Dedifferentiated amniotic fluid mesenchymal stem cell (primary cell): ENCODE results near the gene FMN1.

Experiments
- DNase-seq: peaks from one replicate; pipeline ENCODE4 v3.0.0-alpha.2; 2016; ENCODE audit errors: extremely low spot score

FMN1 gene, protein sequence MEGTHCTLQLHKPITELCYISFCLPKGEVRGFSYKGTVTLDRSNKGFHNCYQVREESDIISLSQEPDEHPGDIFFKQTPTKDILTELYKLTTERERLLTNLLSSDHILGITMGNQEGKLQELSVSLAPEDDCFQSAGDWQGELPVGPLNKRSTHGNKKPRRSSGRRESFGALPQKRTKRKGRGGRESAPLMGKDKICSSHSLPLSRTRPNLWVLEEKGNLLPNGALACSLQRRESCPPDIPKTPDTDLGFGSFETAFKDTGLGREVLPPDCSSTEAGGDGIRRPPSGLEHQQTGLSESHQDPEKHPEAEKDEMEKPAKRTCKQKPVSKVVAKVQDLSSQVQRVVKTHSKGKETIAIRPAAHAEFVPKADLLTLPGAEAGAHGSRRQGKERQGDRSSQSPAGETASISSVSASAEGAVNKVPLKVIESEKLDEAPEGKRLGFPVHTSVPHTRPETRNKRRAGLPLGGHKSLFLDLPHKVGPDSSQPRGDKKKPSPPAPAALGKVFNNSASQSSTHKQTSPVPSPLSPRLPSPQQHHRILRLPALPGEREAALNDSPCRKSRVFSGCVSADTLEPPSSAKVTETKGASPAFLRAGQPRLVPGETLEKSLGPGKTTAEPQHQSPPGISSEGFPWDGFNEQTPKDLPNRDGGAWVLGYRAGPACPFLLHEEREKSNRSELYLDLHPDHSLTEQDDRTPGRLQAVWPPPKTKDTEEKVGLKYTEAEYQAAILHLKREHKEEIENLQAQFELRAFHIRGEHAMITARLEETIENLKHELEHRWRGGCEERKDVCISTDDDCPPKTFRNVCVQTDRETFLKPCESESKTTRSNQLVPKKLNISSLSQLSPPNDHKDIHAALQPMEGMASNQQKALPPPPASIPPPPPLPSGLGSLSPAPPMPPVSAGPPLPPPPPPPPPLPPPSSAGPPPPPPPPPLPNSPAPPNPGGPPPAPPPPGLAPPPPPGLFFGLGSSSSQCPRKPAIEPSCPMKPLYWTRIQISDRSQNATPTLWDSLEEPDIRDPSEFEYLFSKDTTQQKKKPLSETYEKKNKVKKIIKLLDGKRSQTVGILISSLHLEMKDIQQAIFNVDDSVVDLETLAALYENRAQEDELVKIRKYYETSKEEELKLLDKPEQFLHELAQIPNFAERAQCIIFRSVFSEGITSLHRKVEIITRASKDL (N-terminal part only)

DNA sequence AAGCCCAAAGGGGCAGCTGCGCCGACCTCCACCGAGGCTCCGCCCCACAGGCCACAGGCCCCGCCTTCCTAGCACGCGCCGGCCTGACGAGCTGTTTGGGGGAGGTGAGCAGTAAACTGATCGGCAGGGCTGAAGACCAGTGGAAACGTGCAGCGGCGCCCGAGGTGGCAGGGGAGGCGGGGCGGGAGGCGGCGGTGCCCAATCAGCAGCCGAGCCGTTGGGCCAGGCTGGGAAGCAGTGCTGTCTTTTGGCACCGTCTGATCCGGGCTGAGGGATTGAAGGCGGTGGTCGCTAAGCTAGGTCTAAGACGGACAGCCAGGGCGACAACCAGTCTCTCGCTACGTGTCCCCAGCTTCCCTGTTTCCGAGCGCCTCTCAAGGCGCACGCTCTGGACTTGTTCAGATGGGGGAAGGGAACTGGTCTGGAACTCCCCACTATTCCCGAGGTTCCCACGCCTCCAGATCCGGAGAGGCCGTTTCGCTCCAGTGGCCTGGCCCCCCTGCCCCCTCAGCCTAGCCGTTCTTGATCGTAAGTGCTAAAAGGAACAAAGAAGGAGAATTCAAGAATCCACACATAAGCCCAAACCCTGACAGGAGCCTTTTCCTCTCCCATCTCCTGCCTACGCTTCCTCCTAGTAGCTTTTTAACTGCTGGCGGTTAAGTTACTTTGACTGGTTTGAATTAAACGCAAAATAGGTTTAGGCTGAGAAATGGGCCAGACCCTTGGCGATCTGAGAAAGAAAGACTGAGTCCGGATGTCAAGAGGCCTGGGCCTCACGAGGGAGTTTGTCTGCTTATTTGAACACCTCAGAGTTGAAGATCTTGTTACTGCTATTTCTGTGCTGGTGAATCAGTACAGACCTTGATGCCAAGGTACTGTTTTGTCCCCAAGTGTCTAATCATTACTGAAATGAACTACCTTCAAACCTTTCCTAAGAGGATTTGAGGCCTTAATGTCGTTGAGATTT, at the start of gene FMN1:
FMN1 (minus strand) TSS at position 11 of the 967 bp plus-strand sequence. CDS start 39,800 bp downstream, outside the sequence.
- DNase-seq: peak; percentile 82

DNA sequence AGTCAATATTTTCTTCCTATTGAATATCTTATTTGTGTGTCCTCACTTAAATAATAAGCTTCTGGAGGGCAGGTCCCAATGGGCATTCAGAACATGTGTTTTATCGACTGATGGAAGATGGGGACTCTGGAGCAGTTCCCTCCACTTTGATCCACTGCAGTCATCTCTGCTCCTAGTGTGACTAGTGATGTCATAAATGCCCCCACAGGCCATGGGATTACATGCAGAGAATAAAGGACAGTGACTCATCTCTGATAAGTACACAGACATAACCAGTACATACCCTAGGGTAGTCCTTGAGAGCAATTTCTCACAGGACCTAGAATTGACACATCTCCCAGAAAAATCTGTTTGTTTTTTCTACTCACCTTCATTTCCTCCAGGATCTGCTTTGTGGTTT, 49.4 kb upstream of the FMN1 start:
- no peak for DNase-seq

DNA sequence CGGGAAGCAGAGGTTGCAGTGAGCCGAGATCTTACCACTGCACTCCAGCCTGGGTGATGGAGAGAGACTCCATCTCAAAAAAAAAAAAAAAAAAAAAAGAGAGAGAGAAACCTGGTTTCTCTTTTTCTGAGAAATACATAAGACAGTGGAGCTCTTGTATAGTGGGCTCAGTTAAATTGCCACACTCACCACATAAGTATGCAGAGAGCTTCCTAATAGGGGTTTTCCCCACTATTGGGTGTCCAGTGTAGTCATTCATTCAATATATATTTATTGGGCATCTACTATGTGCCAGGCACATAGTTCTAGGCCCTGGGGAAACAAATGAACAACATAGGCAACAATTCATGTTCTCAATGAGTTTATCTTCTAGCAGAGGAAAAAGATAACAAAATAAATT, 48.9 kb upstream of the FMN1 start:
- DNase-seq: no peak

DNA sequence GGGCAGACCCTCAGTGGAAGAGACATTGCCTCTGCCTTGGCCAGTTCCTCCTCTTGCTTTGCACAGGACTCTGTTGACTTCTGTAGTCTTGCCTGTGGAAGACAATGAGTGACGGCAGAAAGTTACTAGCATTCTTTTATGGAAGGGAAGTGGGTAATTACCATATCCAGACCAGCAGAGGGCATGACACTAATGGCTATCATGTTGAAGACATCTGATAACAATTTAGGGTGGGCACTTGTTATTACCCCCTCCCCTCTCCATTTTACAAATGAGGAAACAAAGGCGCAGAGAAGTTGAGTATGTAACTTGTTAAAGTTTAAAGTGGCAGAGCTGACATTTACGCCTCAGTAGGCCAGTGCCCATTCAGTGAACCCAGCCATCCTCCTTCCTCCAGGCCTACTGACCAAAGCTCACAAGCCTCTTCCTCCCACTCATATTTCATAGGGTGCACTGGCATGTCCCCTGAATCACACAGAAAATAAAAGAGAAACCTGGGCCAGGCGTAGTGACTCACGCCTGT, 48.2 kb upstream of the FMN1 start:
- no peak for DNase-seq

DNA sequence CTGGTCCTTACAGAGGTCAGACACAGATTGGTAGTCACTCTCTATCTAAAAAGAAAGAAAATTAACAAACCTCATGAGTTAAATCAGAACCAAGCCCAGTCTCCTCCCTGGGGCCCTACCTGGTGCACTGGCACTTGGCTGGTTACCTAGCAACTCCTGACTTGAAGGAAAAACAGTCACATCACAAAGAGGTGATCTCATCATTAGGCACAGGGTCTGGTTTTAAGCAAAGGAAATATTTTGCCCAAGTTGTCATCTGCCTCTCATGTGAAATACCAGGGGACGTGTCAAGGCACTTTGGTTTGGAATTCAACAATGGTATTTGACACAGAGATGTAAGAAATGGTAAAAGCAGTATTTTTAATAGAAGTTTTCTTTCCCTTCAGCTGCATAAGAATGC, 47.7 kb upstream of the FMN1 start:
- peak; percentile 37 for DNase-seq

DNA sequence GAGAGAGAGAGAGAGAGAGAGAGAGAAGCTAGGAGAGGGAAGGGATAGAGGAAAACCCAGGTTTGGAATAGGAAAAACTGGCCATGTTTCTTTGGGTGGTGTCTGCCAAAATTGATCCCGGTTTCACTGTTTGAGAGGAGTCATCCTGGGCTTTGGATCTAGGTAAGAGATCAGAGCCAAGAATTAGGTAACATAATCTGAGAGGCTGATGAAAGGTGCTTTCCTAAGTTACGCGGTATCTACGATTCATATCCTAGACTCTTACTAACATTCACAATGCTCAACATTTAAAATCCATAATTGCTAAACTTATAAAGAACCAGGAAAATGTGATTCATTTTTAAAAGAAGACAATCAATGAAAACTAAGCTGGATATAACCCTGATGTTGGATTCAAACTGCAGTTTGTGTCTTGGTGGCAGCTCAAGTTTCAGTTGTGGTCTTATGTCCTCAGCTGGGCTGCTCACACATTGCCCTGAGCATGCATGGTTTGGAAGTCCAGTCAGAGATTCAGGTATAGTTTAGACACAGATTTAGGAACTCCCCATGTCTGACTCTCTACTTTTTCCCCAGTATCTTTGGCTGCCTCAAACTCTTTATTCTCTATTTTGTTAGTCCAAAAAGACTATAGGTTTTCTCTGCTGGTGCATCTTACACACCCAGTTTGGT, 42.5 kb upstream of the FMN1 start:
- no peak for DNase-seq

DNA sequence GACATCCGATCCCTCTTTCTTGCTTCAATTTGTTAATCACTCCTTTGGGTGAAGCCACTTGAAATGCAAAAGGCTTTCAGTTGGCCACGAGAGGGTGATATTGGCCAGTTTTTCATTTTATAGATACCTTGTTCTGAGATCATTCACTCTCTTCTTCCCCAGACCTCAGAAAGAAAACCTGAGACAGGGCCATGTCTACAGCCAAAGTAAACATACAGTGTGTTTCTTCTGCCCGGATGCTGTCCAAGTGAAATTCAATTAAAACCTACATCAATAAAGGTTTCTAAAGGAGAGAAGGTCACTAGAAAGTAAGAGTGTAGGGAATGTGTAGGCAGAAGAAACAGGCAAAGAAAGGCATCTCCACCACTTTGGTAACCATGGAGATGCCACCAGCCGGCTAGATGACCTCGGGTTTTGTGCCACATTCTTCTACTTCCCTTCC, 39.5 kb upstream of the FMN1 start:
- peak; percentile 64 for DNase-seq

DNA sequence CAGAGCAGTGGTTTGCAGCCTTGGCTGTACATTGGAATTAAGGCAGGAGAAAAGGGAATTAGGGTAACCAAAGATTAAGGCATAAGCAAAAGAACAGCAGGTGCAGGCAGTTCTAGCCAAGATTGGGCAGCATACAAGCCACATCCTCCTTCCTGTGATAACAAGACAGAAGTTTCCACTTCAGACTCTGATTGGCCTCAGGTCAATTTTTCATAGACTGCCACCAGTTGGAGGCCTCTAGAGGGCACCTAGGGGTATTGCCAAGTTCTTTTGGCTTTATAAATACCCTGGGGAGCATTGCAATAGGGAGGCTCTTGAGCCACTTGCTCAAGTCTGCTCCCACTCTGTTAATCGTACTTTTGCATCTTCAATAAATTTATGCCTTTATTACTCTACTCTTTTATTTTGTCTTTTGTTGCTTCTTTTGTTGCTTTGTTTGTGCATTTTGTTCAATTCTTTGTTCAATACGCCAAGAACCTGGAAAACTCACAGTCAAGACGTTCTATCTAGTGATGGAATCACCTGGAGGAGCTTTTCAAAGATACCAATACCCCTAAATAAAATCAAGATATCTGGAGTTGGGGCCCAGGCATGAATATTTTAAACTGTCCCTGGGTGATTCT, 32.2 kb upstream of the FMN1 start:
- no peak for DNase-seq

DNA sequence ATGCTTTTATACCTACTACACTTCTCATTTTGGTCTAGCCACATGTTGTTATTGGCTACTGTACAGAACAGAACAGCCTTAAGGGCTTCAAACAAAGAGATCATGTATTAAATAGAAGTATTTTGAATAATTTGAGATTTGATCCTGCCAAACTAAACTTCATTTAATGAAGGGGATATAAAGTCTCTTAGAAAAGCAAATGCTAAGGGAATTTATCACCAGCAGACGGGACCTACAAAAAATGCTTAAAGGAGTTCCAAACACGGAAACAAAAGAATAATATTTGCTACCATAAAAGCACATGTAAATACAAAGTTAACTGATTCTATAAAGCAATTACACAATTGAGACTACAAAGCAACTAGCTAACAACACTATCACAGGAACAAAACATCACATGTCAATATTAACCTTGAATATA, 23.6 kb upstream of the FMN1 start:
- DNase-seq: no peak

DNA sequence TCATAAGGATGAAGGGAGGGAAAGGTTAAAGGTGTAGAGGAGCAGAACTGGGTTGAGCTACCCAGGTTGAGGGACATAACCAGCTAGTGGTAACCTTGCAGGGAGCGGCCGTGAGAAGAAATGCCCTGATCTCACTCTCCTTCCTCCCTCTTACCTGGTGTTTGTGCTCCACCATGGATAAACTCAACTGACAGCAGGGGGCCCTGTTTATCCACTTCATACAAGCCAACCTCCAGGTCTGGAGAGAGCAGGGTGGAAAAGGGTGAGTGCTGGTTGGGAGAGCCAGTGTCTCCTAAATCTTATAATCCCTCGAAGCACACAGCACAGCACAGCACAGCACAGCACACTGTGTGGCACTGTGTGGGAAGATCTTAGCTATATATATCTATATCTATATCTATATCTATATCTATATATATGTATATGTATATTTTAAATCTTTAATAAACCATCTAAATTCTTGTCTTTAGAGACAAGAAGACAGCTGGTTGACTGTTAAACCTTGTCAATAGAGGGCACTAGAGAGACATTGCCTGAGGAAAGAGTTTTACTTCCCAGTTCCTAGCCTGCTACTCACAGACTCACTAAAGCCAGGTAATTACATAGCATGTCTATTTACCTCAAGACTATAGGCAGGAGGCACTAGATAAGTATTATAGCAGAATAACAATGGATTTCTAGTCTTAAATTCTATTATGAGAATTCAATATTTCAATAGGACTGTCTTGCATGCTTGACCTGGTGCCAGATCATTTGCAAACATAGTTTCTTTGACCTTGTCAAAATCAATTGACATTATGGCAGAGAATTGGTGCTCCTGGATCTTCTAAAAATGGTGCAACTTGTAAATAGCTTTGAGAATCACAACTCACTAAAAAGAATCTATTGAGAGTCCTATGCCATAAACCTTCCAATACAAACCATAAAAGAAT, 21.7 kb upstream of the FMN1 start:
- DNase-seq: no peak

DNA sequence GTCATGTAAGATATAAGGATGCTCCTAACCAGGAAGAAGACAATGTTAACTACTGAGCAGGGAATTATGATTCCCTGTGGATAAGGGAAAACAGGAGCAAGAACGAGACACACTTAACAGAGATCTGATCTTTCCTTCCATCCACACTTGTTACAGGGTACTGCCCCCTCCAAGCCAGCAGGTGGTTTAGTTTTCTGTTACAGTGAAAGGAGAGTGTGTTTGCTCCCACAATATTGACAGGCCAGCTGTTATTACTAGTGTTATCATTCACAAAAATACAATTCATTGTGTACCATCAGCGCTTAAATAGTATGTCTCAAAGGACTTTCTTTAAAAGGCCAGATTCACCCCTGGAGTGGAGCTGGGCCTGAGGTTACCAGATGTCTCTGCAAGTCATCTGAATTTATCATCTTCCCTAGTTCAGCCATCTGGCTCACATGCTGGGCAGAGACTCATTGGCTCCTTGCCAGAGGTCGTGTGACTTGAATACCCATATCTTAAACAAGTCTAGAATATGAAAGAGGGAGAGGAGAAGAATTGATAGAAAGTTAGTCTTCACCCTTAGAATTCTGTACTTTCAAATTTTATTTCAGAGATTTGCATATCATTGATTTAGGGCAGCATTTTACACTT, 16.8 kb upstream of the FMN1 start:
- DNase-seq: no peak

DNA sequence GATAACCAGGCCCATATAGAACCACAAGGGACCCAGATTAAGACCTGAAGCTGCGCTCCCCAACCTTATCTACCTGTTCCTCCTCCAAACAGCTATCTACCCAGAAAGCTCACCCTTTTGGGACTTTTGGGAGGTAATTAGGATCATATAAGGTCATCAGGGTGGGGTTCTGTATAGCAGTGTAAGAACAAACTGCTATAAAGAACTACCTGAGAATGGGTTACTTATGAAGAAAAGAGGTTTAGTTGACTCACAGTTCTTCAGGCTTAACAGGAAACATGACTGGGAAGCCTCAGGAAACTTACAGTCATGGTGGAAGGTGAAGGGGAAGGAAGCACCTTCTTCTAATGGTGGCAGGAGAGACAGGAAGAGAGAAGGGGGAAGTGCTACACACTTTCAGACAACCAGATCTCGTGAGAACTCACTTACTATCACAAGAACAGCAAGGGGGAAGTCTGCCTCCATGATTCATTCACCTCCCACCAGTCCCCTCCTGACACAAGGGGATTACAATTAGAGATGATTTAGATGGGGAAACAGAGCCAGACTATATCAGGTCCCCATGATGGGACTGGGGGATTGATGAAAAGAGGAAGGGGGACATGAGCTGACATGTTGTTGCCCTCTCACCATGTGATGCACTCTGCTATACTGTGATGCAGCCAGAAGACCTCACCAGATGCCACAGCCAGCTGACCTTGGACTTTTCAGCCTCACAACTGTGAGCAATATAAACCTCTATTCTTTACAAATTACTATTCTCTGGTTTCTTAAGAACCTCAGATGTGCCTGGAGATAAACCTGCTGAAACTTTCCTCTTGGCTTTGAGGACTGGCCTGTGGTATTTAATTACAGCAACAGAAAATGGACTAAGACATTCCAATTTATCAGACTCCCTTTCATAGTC, 15.3 kb upstream of the FMN1 start:
- DNase-seq: no peak

DNA sequence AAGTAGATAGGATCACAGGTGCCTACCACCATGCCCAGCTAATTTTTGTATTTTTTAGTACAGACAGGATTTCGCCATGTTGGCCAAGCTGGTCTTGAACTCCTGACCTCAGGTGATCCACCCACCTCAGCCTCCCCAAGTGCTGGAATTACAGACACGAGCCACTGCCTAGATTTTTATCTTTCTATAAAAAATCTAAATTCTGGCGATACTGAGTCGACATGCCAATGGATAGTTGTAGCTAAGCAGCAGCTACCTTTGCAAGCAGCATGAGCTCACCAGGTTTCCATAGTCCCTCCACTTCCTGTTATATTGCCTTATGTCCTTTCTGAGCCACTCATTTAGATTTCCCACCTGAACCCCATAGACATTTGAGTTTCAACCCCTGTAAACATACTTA, 13.1 kb upstream of the FMN1 start:
- DNase-seq: no peak

DNA sequence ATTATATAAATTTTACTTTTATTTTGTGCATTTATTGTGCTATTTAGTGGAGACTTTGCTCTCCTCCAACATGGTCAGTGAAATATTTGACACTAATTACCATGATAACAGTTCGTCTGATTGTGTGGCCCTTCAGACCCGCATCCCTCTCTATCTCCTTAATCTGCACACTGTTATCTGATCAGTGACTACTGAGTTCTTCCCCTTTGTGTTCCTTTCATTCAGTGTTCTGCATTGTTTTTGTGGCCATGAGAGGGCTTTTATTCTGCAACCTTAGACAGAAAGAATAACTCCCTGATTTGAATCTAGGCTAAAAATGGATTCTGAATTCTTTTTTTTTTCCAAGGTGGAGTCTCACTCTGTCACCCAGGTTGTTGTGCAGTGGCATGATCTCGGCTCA, 11.9 kb upstream of the FMN1 start:
- no peak for DNase-seq

DNA sequence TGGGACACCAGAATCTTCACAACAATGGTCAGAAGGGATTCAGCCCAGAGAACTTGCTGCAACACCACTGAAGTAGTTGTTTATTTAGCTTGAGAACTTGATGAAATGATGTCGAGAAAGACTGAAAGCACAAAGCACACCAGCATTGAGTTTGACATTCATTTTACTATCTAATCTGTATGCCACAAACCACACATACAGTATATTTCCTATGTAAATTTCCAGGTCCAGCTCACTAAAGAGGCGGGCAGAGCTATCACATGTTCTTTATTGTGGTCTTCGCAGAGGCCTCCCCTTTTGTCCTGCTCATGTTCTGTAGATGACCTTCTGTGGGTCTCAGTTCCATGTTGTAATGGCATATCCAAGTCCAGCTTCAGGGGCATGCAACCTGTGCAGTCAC, 10.4 kb upstream of the FMN1 start:
- DNase-seq: no peak

DNA sequence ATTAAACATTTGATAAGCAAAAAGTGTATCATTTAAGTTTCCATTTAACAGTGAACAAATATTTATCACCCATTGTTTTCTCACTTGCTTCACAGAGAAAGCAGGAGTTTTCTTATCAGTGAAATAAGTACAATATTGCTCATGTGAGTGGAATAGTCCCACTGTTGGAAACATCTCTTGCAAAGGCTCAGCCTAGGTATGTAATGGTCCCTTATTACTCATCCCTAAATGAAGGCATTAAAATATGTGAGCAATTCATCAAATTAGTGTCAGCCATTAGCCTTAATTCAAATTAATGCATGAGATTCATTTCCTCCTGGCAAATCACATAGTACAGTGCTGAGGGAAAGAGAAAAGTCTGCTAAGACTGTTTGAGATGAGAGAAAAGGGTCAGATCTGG, 9.6 kb upstream of the FMN1 start:
- DNase-seq: no peak
